Panc1 (cell line): ENCODE measurements around the gene CHAC1. TPM values are rescaled to one million over a fixed set of nuclear protein-coding genes. Genes with fewer than 3 reads are reported as not detected.

Source experiments
- ATAC-seq: fragments of 200-7000 bp; cut with Tn5 transposase; 2 replicates; pipeline ENCODE4 v1.9.1; 2020; ENCODE audit warnings: mild to moderate bottlenecking, moderate library complexity
- BruUV-seq: library from RNA; stranded (reverse); fragments of 400-500 nt; replicated peaks from 2 replicates; lab custom pipeline; 2021; lab: Mats Ljungman, UMichigan
- CTCF ChIA-PET: fragments of 300-600 bp; sonication (Branson Sonifier 250); formaldehyde crosslinking; loops from one replicate; lab custom pipeline; 2022; ENCODE audit warnings: antibody characterized with exemption; lab: Charles Lee
- POLR2A ChIA-PET: fragments of 300-600 bp; sonication (Branson Sonifier 250); formaldehyde crosslinking; loops from one replicate; lab custom pipeline; 2022; ENCODE audit warnings: antibody characterized with exemption; lab: Charles Lee
- DNase-seq: peaks from one replicate; pipeline ENCODE4 v3.0.0-alpha.2; 2010; ENCODE audit warnings: low read depth, low spot score
- H3K27ac ChIP-seq: 2 replicates; pipeline ENCODE4 v1.5.1; 2011; ENCODE audit warnings: mild to moderate bottlenecking, low read length, inconsistent platforms
- H3K27me3 ChIP-seq: fragments of 200-500 bp; sonication (Bioruptor generic); 2 replicates; pipeline ENCODE4 v1.6.0; 2014; ENCODE audit warnings: low read length, inconsistent platforms; ENCODE audit not compliant: control insufficient read depth, insufficient read depth
- H3K36me3 ChIP-seq: fragments of 200-500 bp; sonication (Bioruptor generic); 2 replicates; pipeline ENCODE4 v1.5.1; 2014; ENCODE audit warnings: inconsistent platforms, mild to moderate bottlenecking, low read length, moderate library complexity; ENCODE audit not compliant: control insufficient read depth, insufficient read depth
- H3K4me1 ChIP-seq: 2 replicates; pipeline ENCODE4 v1.5.1; 2011; ENCODE audit warnings: inconsistent platforms, mild to moderate bottlenecking, low read length, moderate library complexity; ENCODE audit not compliant: control insufficient read depth, insufficient read depth
- H3K4me3 ChIP-seq, 2 experiments: 2 replicates each; pipeline ENCODE4 v1.5.1; 2011 to 2012; ENCODE audit warnings: low read depth in 2 of 2, low read length in 2 of 2, mild to moderate bottlenecking in 2 of 2, inconsistent platforms in 1 of 2, moderate library complexity in 1 of 2
- H3K9me3 ChIP-seq: fragments of 200-500 bp; sonication (Bioruptor generic); 2 replicates; pipeline ENCODE4 v1.5.1; 2014; ENCODE audit warnings: low read depth, mild to moderate bottlenecking, inconsistent platforms, low read length, moderate library complexity; ENCODE audit not compliant: control insufficient read depth, insufficient read depth
- POLR2AphosphoS5 ChIP-seq: IDR thresholded peaks from 2 replicates; pipeline ENCODE4 v1.6.1; 2012; ENCODE audit warnings: mild to moderate bottlenecking, low read depth, low read length, moderate library complexity
- SIN3A ChIP-seq: IDR thresholded peaks from 2 replicates; pipeline ENCODE4 v1.6.1; 2012; ENCODE audit warnings: low read depth, mild to moderate bottlenecking, low read length, moderate library complexity, borderline replicate concordance; ENCODE audit not compliant: insufficient read depth
- TCF7L2 ChIP-seq: IDR thresholded peaks from 2 replicates; pipeline ENCODE4 v1.6.1; 2011; ENCODE audit warnings: mild to moderate bottlenecking, low read depth, low read length, inconsistent platforms
- in situ Hi-C: cut with HindIII; loops from 2 replicates; pipeline ENCODE4 v1.10.0; 2016; ENCODE audit warnings: low sequenced_read_pairs, low pct_unique_long_range_greater_than_20kb
- intact Hi-C: fragments of 100-400 bp; cut with micrococcal nuclease; formaldehyde crosslinking; loops from one replicate; pipeline ENCODE4 v1.10.0; 2022; ENCODE audit not compliant: unreplicated experiment
- total RNA-seq: library from RNA; stranded (reverse); gene quantifications from one replicate; pipeline ENCODE4 v1.2.1, GENCODE V29; 2021; ENCODE audit not compliant: unreplicated experiment
- TF ChIP-seq, protein P1 (sequence below): fragments of 450-650 bp; IDR thresholded peaks from 2 replicates; pipeline ENCODE4 v1.5.1; 2017; ENCODE audit warnings: mild to moderate bottlenecking
- TF ChIP-seq, protein P2 (sequence below), 2 experiments: IDR thresholded peaks; 2 replicates each; pipeline ENCODE4 v1.6.1; 2011 to 2012; ENCODE audit warnings: low read depth in 2 of 2, control low read depth in 1 of 2, low read length in 1 of 2, mild to moderate bottlenecking in 1 of 2, moderate library complexity in 1 of 2; ENCODE audit not compliant: insufficient read depth in 1 of 2

CHAC1 gene
- total RNA-seq, 1 experiment from 2014 or later = 15.5 TPM

DNA sequence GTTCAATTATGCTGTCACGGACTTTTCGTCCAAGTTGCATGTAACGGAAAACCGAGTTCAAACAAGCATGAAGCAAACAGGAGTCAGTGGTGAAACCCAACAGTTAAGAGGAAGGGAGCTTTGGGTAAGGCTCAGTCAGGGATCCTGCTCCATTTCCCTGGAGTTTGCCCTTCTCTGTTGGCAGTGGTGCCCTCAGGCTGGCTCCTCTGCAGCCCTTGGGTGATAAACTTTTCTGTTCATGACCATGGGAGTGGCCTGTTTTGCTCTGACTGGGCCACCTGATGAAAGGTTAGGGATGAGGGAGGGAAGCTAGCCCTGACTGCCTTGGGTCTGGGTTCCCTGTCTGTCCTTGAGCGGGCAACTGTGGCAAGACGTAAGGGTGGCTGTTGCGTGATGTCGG is 16.1 kb downstream of the CHAC1 start:
- ATAC-seq (no peak), DNase-seq (no peak)
- ChIA-PET POLR2A (interaction anchor here (0.7 kb wide), 1 partner anchor 30 kb away, joined by 3 read pairs; no protein-coding TSS in a partner anchor), CTCF (no interaction called here)
- BruUV-seq = no TSS peak
- no peaks in the 10 kb centered on the region for H3K9me3 ChIP-seq
- H3K27me3 ChIP-seq = no peaks in the 10 kb centered on the region
- no peak overlapping the region for H3K27ac ChIP-seq
- no peak overlapping the region for H3K4me3 ChIP-seq
- intact Hi-C loops = no loop called here
- 0 out of 2 replicates have a peak, but pooled peaks cover 3% of the 10 kb centered on the region for H3K4me1 ChIP-seq
- H3K36me3 ChIP-seq = no peaks in the 10 kb centered on the region
- TF ChIP-seq POLR2AphosphoS5 (no peak), SIN3A (no peak), TCF7L2 (no peak)
- TF ChIP-seq, protein P1, sequence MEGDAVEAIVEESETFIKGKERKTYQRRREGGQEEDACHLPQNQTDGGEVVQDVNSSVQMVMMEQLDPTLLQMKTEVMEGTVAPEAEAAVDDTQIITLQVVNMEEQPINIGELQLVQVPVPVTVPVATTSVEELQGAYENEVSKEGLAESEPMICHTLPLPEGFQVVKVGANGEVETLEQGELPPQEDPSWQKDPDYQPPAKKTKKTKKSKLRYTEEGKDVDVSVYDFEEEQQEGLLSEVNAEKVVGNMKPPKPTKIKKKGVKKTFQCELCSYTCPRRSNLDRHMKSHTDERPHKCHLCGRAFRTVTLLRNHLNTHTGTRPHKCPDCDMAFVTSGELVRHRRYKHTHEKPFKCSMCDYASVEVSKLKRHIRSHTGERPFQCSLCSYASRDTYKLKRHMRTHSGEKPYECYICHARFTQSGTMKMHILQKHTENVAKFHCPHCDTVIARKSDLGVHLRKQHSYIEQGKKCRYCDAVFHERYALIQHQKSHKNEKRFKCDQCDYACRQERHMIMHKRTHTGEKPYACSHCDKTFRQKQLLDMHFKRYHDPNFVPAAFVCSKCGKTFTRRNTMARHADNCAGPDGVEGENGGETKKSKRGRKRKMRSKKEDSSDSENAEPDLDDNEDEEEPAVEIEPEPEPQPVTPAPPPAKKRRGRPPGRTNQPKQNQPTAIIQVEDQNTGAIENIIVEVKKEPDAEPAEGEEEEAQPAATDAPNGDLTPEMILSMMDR = no peak
- TF ChIP-seq, protein P2, sequence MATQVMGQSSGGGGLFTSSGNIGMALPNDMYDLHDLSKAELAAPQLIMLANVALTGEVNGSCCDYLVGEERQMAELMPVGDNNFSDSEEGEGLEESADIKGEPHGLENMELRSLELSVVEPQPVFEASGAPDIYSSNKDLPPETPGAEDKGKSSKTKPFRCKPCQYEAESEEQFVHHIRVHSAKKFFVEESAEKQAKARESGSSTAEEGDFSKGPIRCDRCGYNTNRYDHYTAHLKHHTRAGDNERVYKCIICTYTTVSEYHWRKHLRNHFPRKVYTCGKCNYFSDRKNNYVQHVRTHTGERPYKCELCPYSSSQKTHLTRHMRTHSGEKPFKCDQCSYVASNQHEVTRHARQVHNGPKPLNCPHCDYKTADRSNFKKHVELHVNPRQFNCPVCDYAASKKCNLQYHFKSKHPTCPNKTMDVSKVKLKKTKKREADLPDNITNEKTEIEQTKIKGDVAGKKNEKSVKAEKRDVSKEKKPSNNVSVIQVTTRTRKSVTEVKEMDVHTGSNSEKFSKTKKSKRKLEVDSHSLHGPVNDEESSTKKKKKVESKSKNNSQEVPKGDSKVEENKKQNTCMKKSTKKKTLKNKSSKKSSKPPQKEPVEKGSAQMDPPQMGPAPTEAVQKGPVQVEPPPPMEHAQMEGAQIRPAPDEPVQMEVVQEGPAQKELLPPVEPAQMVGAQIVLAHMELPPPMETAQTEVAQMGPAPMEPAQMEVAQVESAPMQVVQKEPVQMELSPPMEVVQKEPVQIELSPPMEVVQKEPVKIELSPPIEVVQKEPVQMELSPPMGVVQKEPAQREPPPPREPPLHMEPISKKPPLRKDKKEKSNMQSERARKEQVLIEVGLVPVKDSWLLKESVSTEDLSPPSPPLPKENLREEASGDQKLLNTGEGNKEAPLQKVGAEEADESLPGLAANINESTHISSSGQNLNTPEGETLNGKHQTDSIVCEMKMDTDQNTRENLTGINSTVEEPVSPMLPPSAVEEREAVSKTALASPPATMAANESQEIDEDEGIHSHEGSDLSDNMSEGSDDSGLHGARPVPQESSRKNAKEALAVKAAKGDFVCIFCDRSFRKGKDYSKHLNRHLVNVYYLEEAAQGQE (IDR thresholded peaks at IDR 0.05; ENCODE audit: insufficient read depth in 1 of 2, low read depth in 2 of 2, low read length in 1 of 2) = no peak
- in situ Hi-C loops = no loop called here

DNA sequence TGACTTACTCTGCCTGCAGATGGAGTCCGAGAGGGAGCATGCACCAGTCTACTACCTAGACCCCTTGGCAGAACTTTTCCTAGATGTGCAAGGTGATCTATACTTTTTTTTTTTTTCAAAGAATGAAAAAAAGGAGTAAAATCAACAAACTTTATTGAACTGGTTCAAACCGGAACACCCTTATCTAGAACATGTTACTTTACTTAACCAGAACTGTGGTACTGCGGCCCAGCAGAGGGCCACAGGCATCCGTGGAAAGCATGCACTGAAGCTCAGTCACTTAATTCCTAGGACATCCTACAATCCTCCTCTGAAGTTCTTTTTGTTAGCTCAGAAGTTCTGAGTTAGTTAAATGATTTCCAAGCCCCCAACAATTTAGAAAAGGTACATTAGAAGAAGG is 21.6 kb downstream of the CHAC1 start:
- no peak for ATAC-seq
- intact Hi-C loops = no loop called here
- Histone ChIP-seq H3K27me3 (no peaks in the 10 kb centered on the region), H3K9me3 (no peaks in the 10 kb centered on the region), H3K36me3 (peaks cover 11% of the 10 kb centered on the region), H3K4me1 (no peaks in the 10 kb centered on the region), H3K27ac (no peak overlapping the region), H3K4me3 (no peak overlapping the region)
- ChIA-PET CTCF (interaction anchor here (0.7 kb wide), 1 partner anchor 71 kb away, joined by 3 read pairs; no protein-coding TSS in a partner anchor), POLR2A (no interaction called here)
- in situ Hi-C loops = no loop called here
- DNase-seq = no peak
- TF ChIP-seq, protein P2 (IDR thresholded peaks at IDR 0.05; ENCODE audit: insufficient read depth in 1 of 2, low read depth in 2 of 2, low read length in 1 of 2) = no peak
- TF ChIP-seq POLR2AphosphoS5 = no peak
- TF ChIP-seq SIN3A = no peak
- no peak for TF ChIP-seq TCF7L2
- TF ChIP-seq, protein P1 = no peak
- no TSS peak for BruUV-seq
